Activated naive CD8-positive, alpha-beta T cell treated with anti-CD3 and anti-CD28 coated beads, Interleukin-2, amount 10 ng/mL, durations not matched to agents 7 days and 5 days (primary cell): ENCODE results near the gene PACS1. TPM values are rescaled to one million over a fixed set of nuclear protein-coding genes. Genes with fewer than 3 reads are reported as not detected.

Experiments
- ATAC-seq: fragments of 150-1000 bp; cut with Tn5 transposase; one replicate; pipeline ENCODE4 v1.10.0; 2021; ENCODE audit warnings: low read depth, moderate library complexity
- POLR2A ChIA-PET: fragments of 350-600 bp; sonication (Branson Sonifier 250); formaldehyde crosslinking; loops from one replicate; lab custom pipeline; 2021; ENCODE audit warnings: antibody characterized with exemption; lab: Charles Lee
- DNase-seq: peaks from one replicate; pipeline ENCODE4 v3.0.0; 2021
- H3K27ac Mint-ChIP-seq: one replicate; pipeline ENCODE4 v1.8.0; 2022; ENCODE audit warnings: mild to moderate bottlenecking, mixed read lengths
- H3K27me3 Mint-ChIP-seq: one replicate; pipeline ENCODE4 v1.8.0; 2022; ENCODE audit warnings: mild to moderate bottlenecking, moderate library complexity, mixed read lengths
- H3K36me3 Mint-ChIP-seq: one replicate; pipeline ENCODE4 v1.8.0; 2021; ENCODE audit warnings: mild to moderate bottlenecking, mixed read lengths
- H3K4me1 Mint-ChIP-seq: one replicate; pipeline ENCODE4 v1.8.0; 2021; ENCODE audit warnings: mixed read lengths
- H3K4me3 Mint-ChIP-seq: one replicate; pipeline ENCODE4 v1.8.0; 2022; ENCODE audit warnings: mild to moderate bottlenecking, moderate library complexity, mixed read lengths
- H3K9me3 Mint-ChIP-seq: one replicate; pipeline ENCODE4 v1.8.0; 2021; ENCODE audit warnings: mixed read lengths
- total RNA-seq, 2 experiments: library from RNA; stranded (reverse); gene quantifications; one replicate each; pipeline ENCODE4 v1.2.3, GENCODE V29; 2021

PACS1 gene
- total RNA-seq, 2 experiments from 2014 or later = 138 to 162 TPM

DNA sequence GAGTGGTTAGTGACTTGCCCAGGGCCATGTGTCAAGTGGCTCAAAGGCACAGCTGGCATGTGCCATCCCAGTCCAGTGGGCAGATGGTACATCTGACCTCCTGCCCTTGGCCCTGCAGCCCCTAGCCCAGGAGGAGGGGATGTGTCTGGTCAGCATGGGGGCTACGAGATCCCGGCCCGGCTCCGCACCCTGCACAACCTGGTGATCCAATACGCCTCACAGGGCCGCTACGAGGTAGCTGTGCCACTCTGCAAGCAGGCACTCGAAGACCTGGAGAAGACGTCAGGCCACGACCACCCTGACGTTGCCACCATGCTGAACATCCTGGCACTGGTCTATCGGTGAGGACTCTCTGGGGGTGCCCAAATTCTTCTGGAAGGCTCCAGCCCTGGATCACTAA is 192.6 kb downstream of the PACS1 start:
- DNase-seq (no peak), ATAC-seq (no peak)
- no peak overlapping the region for H3K27ac Mint-ChIP-seq
- H3K36me3 Mint-ChIP-seq = peaks cover 12% of the 10 kb centered on the region
- H3K9me3 Mint-ChIP-seq = no peaks in the 10 kb centered on the region
- H3K4me3 Mint-ChIP-seq = no peak overlapping the region
- H3K27me3 Mint-ChIP-seq = no peaks in the 10 kb centered on the region
- peaks cover 21% of the 10 kb centered on the region for H3K4me1 Mint-ChIP-seq
- POLR2A ChIA-PET = no interaction called here

GRCh38 chr11:66263231-66263630 is 193.2 kb downstream of the PACS1 start:
- peaks cover 12% of the 10 kb centered on the region for H3K36me3 Mint-ChIP-seq
- POLR2A ChIA-PET = no interaction called here
- H3K27me3 Mint-ChIP-seq = no peaks in the 10 kb centered on the region
- ATAC-seq (no peak), DNase-seq (no peak)
- H3K27ac Mint-ChIP-seq = no peak overlapping the region
- H3K4me3 Mint-ChIP-seq = no peak overlapping the region
- no peaks in the 10 kb centered on the region for H3K9me3 Mint-ChIP-seq
- peaks cover 24% of the 10 kb centered on the region for H3K4me1 Mint-ChIP-seq

DNA sequence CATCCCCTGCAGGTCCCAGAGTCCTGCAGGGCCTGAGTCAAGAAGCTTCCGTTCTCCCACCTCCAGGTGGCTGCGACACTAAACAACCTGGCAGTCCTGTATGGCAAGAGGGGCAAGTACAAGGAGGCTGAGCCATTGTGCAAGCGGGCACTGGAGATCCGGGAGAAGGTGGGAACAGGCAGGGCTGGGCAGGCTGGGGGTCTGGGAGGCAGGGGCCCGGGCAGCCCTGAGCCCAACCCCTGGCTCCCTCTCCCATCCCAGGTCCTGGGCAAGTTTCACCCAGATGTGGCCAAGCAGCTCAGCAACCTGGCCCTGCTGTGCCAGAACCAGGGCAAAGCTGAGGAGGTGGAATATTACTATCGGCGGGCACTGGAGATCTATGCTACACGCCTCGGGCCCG is 193.7 kb downstream of the PACS1 start:
- POLR2A ChIA-PET = no interaction called here

GRCh38 chr11:66264383-66264782 is 194.3 kb downstream of the PACS1 start:
- H3K4me1 Mint-ChIP-seq = peaks cover 17% of the 10 kb centered on the region
- no peak for DNase-seq
- peaks cover 12% of the 10 kb centered on the region for H3K36me3 Mint-ChIP-seq
- H3K4me3 Mint-ChIP-seq = no peak overlapping the region
- POLR2A ChIA-PET = no interaction called here
- H3K27ac Mint-ChIP-seq = peak overlapping the region; percentile 61
- H3K9me3 Mint-ChIP-seq = no peaks in the 10 kb centered on the region
- H3K27me3 Mint-ChIP-seq = no peaks in the 10 kb centered on the region
- no peak for ATAC-seq

More for the DNA sequence above, 193.7 kb downstream of the PACS1 start:
- H3K4me3 Mint-ChIP-seq = no peak overlapping the region
- no peaks in the 10 kb centered on the region for H3K27me3 Mint-ChIP-seq
- H3K4me1 Mint-ChIP-seq = peaks cover 22% of the 10 kb centered on the region
- peaks cover 12% of the 10 kb centered on the region for H3K36me3 Mint-ChIP-seq
- H3K27ac Mint-ChIP-seq = no peak overlapping the region
- DNase-seq = no peak
- H3K9me3 Mint-ChIP-seq = no peaks in the 10 kb centered on the region
- ATAC-seq = no peak

DNA sequence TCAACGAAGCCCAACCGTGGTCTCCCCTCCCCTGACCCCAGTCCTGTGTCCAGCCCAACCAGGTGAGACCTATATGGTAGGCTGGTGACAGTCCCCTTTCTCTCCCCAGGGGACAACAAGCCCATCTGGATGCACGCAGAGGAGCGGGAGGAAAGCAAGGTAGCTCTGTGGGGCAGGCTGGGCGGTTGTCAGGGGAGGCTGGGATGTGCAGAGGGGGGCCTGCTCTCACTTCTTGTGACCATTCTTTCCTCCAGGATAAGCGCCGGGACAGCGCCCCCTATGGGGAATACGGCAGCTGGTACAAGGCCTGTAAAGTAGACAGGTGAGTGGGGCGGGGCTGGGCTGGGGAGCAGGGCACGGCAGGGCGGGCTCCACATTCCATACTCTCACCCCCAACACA is 194.8 kb downstream of the PACS1 start:
- Mint-ChIP-seq H3K36me3 (peaks cover 7% of the 10 kb centered on the region), H3K9me3 (no peaks in the 10 kb centered on the region), H3K4me1 (peaks cover 18% of the 10 kb centered on the region), H3K27ac (no peak overlapping the region), H3K4me3 (no peak overlapping the region), H3K27me3 (no peaks in the 10 kb centered on the region)
- no peak for ATAC-seq
- POLR2A ChIA-PET = no interaction called here
- peak; percentile 58 for DNase-seq

DNA sequence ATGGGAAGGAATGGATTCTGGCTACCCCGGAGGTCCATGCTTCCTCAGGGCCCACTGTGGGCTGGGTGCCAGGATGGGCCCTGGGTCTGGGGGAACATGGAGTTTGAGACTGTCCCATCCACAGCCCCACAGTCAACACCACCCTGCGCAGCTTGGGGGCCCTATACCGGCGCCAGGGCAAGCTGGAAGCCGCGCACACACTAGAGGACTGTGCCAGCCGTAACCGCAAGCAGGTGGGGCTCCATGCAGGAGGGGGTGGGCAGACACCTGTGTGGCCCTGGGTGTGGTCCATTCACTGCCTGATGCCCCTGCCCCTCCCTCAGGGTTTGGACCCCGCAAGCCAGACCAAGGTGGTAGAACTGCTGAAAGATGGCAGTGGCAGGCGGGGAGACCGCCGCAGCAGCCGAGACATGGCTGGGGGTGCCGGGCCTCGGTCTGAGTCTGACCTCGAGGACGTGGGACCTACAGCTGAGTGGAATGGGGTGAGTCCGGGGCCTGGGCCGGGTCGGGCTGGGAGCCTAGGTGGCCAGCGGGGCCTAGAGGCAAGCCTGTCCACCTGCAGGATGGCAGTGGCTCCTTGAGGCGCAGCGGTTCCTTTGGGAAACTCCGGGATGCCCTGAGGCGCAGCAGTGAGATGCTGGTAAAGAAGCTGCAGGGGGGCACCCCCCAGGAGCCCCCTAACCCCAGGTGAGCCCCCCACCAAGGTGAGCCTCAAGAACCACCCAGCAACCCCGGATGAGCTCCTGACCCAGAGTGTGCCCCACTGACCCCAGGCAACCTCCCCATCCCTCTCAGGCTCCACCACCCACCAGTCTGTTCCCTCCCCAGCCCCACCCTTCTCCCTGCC is 195.7 kb downstream of the PACS1 start:
- Mint-ChIP-seq H3K36me3 (peaks cover 9% of the 10 kb centered on the region), H3K27me3 (no peaks in the 10 kb centered on the region), H3K27ac (no peak overlapping the region), H3K9me3 (no peaks in the 10 kb centered on the region), H3K4me1 (peaks cover 24% of the 10 kb centered on the region), H3K4me3 (no peak overlapping the region)
- no peak for ATAC-seq
- no peak for DNase-seq
- POLR2A ChIA-PET = no interaction called here

DNA sequence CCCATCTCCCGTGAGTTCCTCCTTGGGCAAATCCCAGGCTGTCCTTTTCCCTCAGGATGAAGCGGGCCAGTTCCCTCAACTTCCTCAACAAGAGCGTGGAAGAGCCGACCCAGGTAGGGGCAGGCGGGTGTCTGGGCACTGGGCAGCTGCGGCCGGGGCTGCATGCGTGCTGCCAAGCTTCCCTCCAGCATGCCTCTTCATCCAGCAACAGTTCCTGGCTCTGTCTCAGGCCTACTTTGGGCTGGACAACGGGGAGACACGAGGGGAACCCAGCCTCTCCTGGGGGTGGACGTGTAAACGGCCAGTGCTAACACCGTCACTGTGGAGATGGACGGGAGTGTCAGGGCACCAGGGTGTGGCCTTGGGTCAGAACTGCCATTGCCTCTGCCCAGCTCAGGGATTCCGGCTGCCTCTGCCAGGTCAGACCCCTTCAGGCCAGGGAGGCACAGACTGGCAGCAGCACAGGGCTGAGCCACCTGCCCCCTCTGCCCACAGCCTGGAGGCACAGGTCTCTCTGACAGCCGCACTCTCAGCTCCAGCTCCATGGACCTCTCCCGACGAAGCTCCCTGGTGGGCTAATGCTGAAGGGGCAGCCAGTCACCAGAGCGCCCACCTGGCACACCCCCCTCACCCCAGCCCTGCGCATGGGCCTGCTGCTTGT is 196.4 kb downstream of the PACS1 start:
- ATAC-seq (no peak), DNase-seq (no peak)
- POLR2A ChIA-PET = interaction anchor here (2.0 kb wide), 1 partner anchor 11 kb away, joined by 12 read pairs; no protein-coding TSS in a partner anchor
- Mint-ChIP-seq H3K4me3 (peak overlapping the region; percentile 87), H3K9me3 (no peaks in the 10 kb centered on the region), H3K27ac (peak overlapping the region; percentile 79), H3K36me3 (peaks cover 11% of the 10 kb centered on the region), H3K27me3 (no peaks in the 10 kb centered on the region), H3K4me1 (peaks cover 27% of the 10 kb centered on the region)

DNA sequence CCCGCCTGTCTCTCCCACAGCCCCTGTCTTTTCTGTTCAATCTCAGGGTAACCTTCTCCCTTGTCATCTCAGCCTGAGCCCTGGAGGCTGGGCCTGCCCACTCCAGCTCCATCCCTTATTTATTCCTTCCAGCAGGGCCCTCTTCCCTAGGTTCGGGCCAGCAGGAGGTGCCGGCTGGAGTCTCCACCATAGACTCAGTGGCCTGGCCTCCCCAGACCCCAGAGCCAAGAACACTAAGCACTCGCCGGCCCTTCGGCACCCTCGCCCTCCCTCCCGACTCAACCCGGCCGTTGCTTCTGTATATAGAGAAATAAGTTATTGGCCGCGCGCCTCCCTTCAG is 196.9 kb downstream of the PACS1 start:
- Mint-ChIP-seq H3K27ac (peak overlapping the region; percentile 79), H3K27me3 (no peaks in the 10 kb centered on the region), H3K36me3 (peaks cover 16% of the 10 kb centered on the region), H3K9me3 (no peaks in the 10 kb centered on the region), H3K4me3 (peak overlapping the region; percentile 87), H3K4me1 (peaks cover 32% of the 10 kb centered on the region)
- DNase-seq (peak; percentile 50), ATAC-seq (no peak)
- POLR2A ChIA-PET = interaction anchor here (1.0 to 2.6 kb wide), 8 partner anchors 10 to 408 kb away, joined by 3 to 20 read pairs (median 6); partner anchors contain the start of genes CFL1, MRPL11 and YIF1A

- Mint-ChIP-seq H3K36me3 (peaks cover 21% of the 10 kb centered on the region), H3K27ac (peak overlapping the region; percentile 95), H3K4me3 (peak overlapping the region; percentile 87)
Measured at GRCh38 chr11:66267379-66268243, 197.5 kb downstream of the PACS1 start.

DNA sequence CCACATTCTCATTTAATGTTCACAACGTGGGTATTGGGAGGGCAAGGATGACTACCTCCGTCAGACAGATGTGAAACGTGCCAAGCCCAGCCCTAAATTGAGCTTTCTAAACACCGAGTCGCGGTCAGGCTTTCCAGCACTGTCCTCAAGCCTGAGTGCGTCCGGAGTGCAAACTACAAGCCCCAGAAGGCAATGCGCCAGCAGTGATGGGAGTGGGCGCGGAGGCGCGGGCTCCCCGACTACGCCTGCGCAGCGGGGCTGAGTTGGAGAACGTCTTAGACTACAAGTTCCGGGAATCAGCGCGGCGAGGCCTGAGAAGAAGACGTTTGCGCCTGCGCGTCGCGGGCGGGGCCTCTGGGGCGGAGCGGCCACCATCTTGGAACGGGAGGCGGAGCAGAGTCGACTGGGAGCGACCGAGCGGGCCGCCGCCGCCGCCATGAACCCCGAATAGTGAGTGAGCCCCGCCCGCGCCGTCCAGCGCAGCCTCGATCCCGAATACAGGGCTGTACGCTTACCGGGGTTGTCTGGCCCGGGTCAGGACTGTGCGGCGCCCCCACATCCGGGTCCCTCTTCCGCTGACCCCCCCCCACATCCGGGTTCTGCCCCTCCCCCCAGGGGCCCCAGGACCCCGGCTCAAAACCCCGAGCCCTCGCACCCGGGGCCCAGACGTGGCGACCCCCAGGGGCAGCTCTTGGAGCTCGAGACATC is 198.3 kb downstream of the PACS1 start, which contains the start of gene RAB1B:
Gene RAB1B, plus strand, starts transcription at position 396 of the 708 bp plus-strand sequence. Its CDS starts 41 bp downstream, at position 437.
- peaks cover 24% of the 10 kb centered on the region for H3K36me3 Mint-ChIP-seq
- H3K4me1 Mint-ChIP-seq = peaks cover 39% of the 10 kb centered on the region

More at GRCh38 chr11:66267379-66268243, 197.5 kb downstream of the PACS1 start:
- Mint-ChIP-seq H3K9me3 (no peaks in the 10 kb centered on the region), H3K4me1 (peaks cover 36% of the 10 kb centered on the region), H3K27me3 (no peaks in the 10 kb centered on the region)
- DNase-seq = peak; percentile 93
- POLR2A ChIA-PET = interaction anchor here (0.6 to 2.6 kb wide), 13 partner anchors 10 to 1772 kb away, joined by 3 to 20 read pairs (median 3); partner anchors contain the start of genes CD248, CFL1, MRPL11 and SF3B2
- ATAC-seq = peak; percentile 49

DNA sequence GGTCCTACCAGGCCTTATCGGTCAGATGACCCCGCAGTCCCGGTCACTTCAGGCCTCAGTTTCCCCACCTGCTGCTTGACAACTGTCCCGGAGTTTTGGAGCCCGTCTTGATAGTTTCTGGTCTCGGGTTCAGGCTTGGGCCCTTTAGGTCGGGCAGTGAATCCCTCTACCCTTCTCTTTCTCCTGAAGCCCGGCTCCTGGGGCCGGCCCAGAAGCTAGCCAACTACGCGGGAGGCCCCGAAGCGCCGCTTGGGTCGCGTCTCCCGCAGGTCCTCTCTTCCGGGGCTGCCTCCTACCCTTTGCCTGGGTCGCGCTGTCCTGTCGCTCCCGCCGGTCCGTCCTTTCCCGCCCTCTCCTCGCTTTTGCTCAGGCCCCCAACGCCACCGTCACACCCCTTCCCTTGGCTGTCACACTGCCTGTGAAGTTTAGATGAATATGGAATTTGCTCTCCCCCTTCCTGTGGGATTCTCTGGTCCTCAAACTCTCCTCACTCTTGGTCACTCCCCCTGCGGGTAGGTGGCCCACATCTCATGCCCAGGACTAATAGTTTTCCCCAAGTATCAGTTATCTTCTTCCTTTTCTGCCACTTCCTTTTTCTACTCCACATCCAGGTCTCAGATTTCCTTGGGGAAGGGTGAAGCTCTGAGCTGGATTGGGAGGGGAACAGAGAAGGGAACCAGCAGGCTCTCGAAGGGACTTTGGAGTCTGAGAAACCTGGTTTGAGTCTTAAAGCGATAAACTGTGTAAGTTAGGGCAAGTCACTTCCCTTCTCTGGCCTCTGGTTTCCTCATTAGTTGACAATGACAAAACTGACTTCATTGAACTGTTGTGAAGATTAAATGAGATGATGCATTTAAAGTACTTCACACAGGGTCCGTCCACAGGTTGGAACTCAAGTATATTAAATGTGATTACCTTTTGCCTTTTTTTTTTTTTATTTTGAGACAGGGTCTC is 199.2 kb downstream of the PACS1 start:
- H3K4me3 Mint-ChIP-seq = peak overlapping the region; percentile 87
- DNase-seq (no peak), ATAC-seq (no peak)
- no peaks in the 10 kb centered on the region for H3K9me3 Mint-ChIP-seq
- POLR2A ChIA-PET = interaction anchor here (0.6 to 2.6 kb wide), 6 partner anchors 8 to 217 kb away, joined by 3 to 20 read pairs (median 6); partner anchors contain the start of genes CD248 and SF3B2
- peak overlapping the region; percentile 95 for H3K27ac Mint-ChIP-seq
- H3K27me3 Mint-ChIP-seq = no peaks in the 10 kb centered on the region
- peaks cover 43% of the 10 kb centered on the region for H3K4me1 Mint-ChIP-seq
- peaks cover 28% of the 10 kb centered on the region for H3K36me3 Mint-ChIP-seq

More for the DNA sequence above, 198.3 kb downstream of the PACS1 start, which contains the start of gene RAB1B:
- Mint-ChIP-seq H3K27ac (peak within 1 kb of the TSS; percentile 95), H3K27me3 (no peaks in the 10 kb centered on the region), H3K4me3 (peak within 1 kb of the TSS; percentile 87), H3K9me3 (no peaks in the 10 kb centered on the region)
- peak; percentile 99 for DNase-seq
- POLR2A ChIA-PET = interaction anchor here (0.6 to 2.6 kb wide), 13 partner anchors 9 to 1771 kb away, joined by 3 to 20 read pairs (median 3); partner anchors contain the start of genes CD248, CFL1, MRPL11 and SF3B2
- ATAC-seq = peak; percentile 88
